Tibial nerve (tissue), 4 donors: ENCODE measurements around the gene HLCS. TPM values are rescaled to one million over a fixed set of nuclear protein-coding genes. Genes with fewer than 3 reads are reported as not detected.

ENCODE experiments used
- DNase-seq, 2 donors: peaks; one replicate each; pipeline ENCODE4 v3.0.0-alpha.2; 2019; ENCODE audit warnings: low spot score in 2 of 2
- H3K27ac ChIP-seq, 4 donors: fragments of 200-600 bp; sonication (generic) in 3 of 4; one replicate each; pipeline ENCODE4 v1.5.1; 2017 to 2019; ENCODE audit warnings: mild to moderate bottlenecking in 1 of 4
- H3K27me3 ChIP-seq, 2 donors: fragments of 200-600 bp; sonication (generic) in 1 of 2; one replicate each; pipeline versions ENCODE4 v1.5.1 to v1.6.0; 2017 to 2019
- H3K36me3 ChIP-seq, 3 donors: fragments of 200-600 bp; sonication (generic); one replicate each; pipeline ENCODE4 v1.5.1; 2018 to 2019
- H3K4me1 ChIP-seq, 4 donors: fragments of 200-600 bp; sonication (generic) in 3 of 4; one replicate each; pipeline ENCODE4 v1.5.1; 2017 to 2019
- H3K4me3 ChIP-seq, 4 donors: fragments of 200-600 bp; sonication (generic) in 3 of 4; one replicate each; pipeline ENCODE4 v1.5.1; 2017 to 2019; ENCODE audit warnings: mild to moderate bottlenecking in 1 of 4, moderate library complexity in 1 of 4
- H3K9me3 ChIP-seq, 4 donors: fragments of 200-600 bp; sonication (generic) in 3 of 4; one replicate each; pipeline ENCODE4 v1.5.1; 2017 to 2019
- CTCF ChIP-seq, 5 experiments: fragments of 200-600 bp in 3 of 5; fragments of 450-650 bp in 2 of 5; sonication (generic) in 3 of 5; IDR thresholded peaks; one replicate each; pipeline ENCODE4 v1.5.1; 2016 to 2019; ENCODE audit warnings: antibody characterized with exemption in 5 of 5, mild to moderate bottlenecking in 3 of 5, moderate library complexity in 2 of 5
- EP300 ChIP-seq, 2 donors: sonication (generic); formaldehyde crosslinking; IDR thresholded peaks; one replicate each; pipeline ENCODE4 v1.6.1; 2017; ENCODE audit warnings: antibody characterized with exemption in 2 of 2, mild to moderate bottlenecking in 1 of 2
- POLR2A ChIP-seq, 2 donors: fragments of 450-650 bp; IDR thresholded peaks; one replicate each; pipeline ENCODE4 v1.6.1; 2017; ENCODE audit warnings: antibody characterized with exemption in 2 of 2, mild to moderate bottlenecking in 2 of 2, moderate library complexity in 2 of 2
- WGBS, 2 donors: methylation state at CpG; one replicate each; pipeline ENCODE4 v1.1.5; 2018; 5-methylcytosine and 5-hydroxymethylcytosine counted together
- total RNA-seq, 4 donors: library from RNA; depleted of rRNA; stranded (reverse); fragments of >200 nt; gene quantifications; one replicate each; pipeline ENCODE4 v1.1.0, GENCODE V29; 2016

The HLCS gene
- total RNA-seq, 4 donors from 2014 or later: 14.4 to 19.0 (median 17.4) TPM

GRCh38 chr21:36704281-36704957 lies 262.1 kb downstream of the HLCS start:
- H3K9me3 ChIP-seq: no peaks in the 10 kb centered on the region
- no peaks in the 10 kb centered on the region for H3K36me3 ChIP-seq
- peaks cover 3 to 100% of the 10 kb centered on the region in 2 donors for H3K27me3 ChIP-seq
- no peak overlapping the region for H3K4me3 ChIP-seq
- 4 to 5% methylated on average over 38 to 48 of the region's 49 CpGs for WGBS, 2 donors
- peaks cover 0 to 80% (median 45%) of the 10 kb centered on the region in 4 donors for H3K4me1 ChIP-seq
- TF ChIP-seq POLR2A (IDR thresholded peaks at IDR 0.05): no peak
- no peak for TF ChIP-seq EP300 (IDR thresholded peaks at IDR 0.05)
- no peak for TF ChIP-seq CTCF (IDR thresholded peaks at IDR 0.05)
- DNase-seq: no peak
- no peak overlapping the region for H3K27ac ChIP-seq

GRCh38 chr21:36703626-36704280 lies 262.7 kb downstream of the HLCS start:
- H3K4me3 ChIP-seq: no peak overlapping the region
- TF ChIP-seq EP300 (IDR thresholded peaks at IDR 0.05) (no peak), CTCF (IDR thresholded peaks at IDR 0.05) (no peak), POLR2A (IDR thresholded peaks at IDR 0.05) (no peak)
- no peak for DNase-seq
- H3K27ac ChIP-seq: no peak overlapping the region
- WGBS, 2 donors: 30 to 37% methylated on average over 14 to 15 of the region's 15 CpGs
- no peaks in the 10 kb centered on the region for H3K9me3 ChIP-seq
- H3K36me3 ChIP-seq: no peaks in the 10 kb centered on the region
- H3K4me1 ChIP-seq: peaks cover 0 to 80% (median 47%) of the 10 kb centered on the region in 4 donors
- peaks cover 3 to 100% of the 10 kb centered on the region in 2 donors for H3K27me3 ChIP-seq

GRCh38 chr21:36703123-36703522 lies 263.3 kb downstream of the HLCS start:
- TF ChIP-seq EP300 (IDR thresholded peaks at IDR 0.05) (no peak), CTCF (IDR thresholded peaks at IDR 0.05) (no peak)
- no peak for DNase-seq
- Histone ChIP-seq H3K27me3 (peaks cover 3 to 100% of the 10 kb centered on the region in 2 donors), H3K4me3 (no peak overlapping the region), H3K9me3 (no peaks in the 10 kb centered on the region), H3K4me1 (peaks cover 0 to 80% (median 49%) of the 10 kb centered on the region in 4 donors), H3K36me3 (no peaks in the 10 kb centered on the region), H3K27ac (no peak overlapping the region)
- WGBS, 2 donors: 22 to 35% methylated on average over 3 of the region's 3 CpGs

- Histone ChIP-seq H3K27ac (no peak overlapping the region), H3K36me3 (no peaks in the 10 kb centered on the region), H3K27me3 (peaks cover 3 to 100% of the 10 kb centered on the region in 2 donors), H3K4me3 (no peak overlapping the region), H3K4me1 (peaks cover 0 to 80% (median 45%) of the 10 kb centered on the region in 4 donors), H3K9me3 (no peaks in the 10 kb centered on the region)
- no peak for DNase-seq
- no peak for TF ChIP-seq POLR2A (IDR thresholded peaks at IDR 0.05)
- TF ChIP-seq CTCF (IDR thresholded peaks at IDR 0.05): no peak
- TF ChIP-seq EP300 (IDR thresholded peaks at IDR 0.05): no peak
- WGBS, 2 donors: 36 to 42% methylated on average over 6 of the region's 6 CpGs
Observed at GRCh38 chr21:36702622-36702968, 263.9 kb downstream of the HLCS start.
